BLaER1 (cell line): ENCODE measurements around the gene SMOC2.

Experiments used
- H3K27ac ChIP-seq: shearing (Covaris generic); formaldehyde crosslinking; 2 replicates; pipeline ENCODE4 v1.8.1; 2022
- H3K27me3 ChIP-seq: shearing (Covaris generic); formaldehyde crosslinking; 2 replicates; pipeline ENCODE4 v1.8.1; 2022
- H3K36me3 ChIP-seq: shearing (Covaris generic); formaldehyde crosslinking; 2 replicates; pipeline ENCODE4 v1.8.1; 2022
- H3K4me1 ChIP-seq: shearing (Covaris generic); formaldehyde crosslinking; 2 replicates; pipeline ENCODE4 v1.8.1; 2022
- H3K4me2 ChIP-seq: shearing (Covaris generic); formaldehyde crosslinking; 2 replicates; pipeline ENCODE4 v1.8.1; 2022
- H3K4me3 ChIP-seq: shearing (Covaris generic); formaldehyde crosslinking; 2 replicates; pipeline ENCODE4 v1.8.1; 2022
- H3K9ac ChIP-seq: shearing (Covaris generic); formaldehyde crosslinking; 2 replicates; pipeline ENCODE4 v1.8.1; 2022
- H3K9me3 ChIP-seq: shearing (Covaris generic); formaldehyde crosslinking; 2 replicates; pipeline ENCODE4 v1.8.1; 2022
- H4K20me1 ChIP-seq: shearing (Covaris generic); formaldehyde crosslinking; 2 replicates; pipeline ENCODE4 v1.8.1; 2022
- Cebpa-rat ChIP-seq: shearing (Covaris generic); IDR thresholded peaks from 2 replicates; pipeline ENCODE4 v1.8.1; 2022

The SMOC2 gene

GRCh38 chr6:168415098-168415992 is 25.6 kb upstream of the SMOC2 start:
- Histone ChIP-seq H3K4me2 (no peak overlapping the region), H3K27ac (no peak overlapping the region), H3K27me3 (0 out of 2 replicates have a peak, but pooled peaks cover 5% of the 10 kb centered on the region), H4K20me1 (no peaks in the 10 kb centered on the region), H3K4me3 (no peak overlapping the region), H3K9me3 (no peaks in the 10 kb centered on the region), H3K4me1 (no peaks in the 10 kb centered on the region), H3K36me3 (no peaks in the 10 kb centered on the region), H3K9ac (no peak overlapping the region)
- no peak for TF ChIP-seq Cebpa-rat

- 0 out of 2 replicates have a peak, but pooled peaks cover 5% of the 10 kb centered on the region for H3K27me3 ChIP-seq
- no peak overlapping the region for H3K27ac ChIP-seq
- no peaks in the 10 kb centered on the region for H3K36me3 ChIP-seq
- no peaks in the 10 kb centered on the region for H3K4me1 ChIP-seq
- no peak overlapping the region for H3K4me2 ChIP-seq
- H3K4me3 ChIP-seq: no peak overlapping the region
- H3K9ac ChIP-seq: no peak overlapping the region
- no peak for TF ChIP-seq Cebpa-rat
- no peaks in the 10 kb centered on the region for H3K9me3 ChIP-seq
- no peaks in the 10 kb centered on the region for H4K20me1 ChIP-seq
Observed at GRCh38 chr6:168415993-168416530, 24.9 kb upstream of the SMOC2 start.

- Histone ChIP-seq H3K4me1 (no peaks in the 10 kb centered on the region), H3K4me2 (no peak overlapping the region), H3K9me3 (no peaks in the 10 kb centered on the region), H3K36me3 (no peaks in the 10 kb centered on the region), H4K20me1 (no peaks in the 10 kb centered on the region), H3K27me3 (0 out of 2 replicates have a peak, but pooled peaks cover 5% of the 10 kb centered on the region), H3K9ac (no peak overlapping the region), H3K4me3 (no peak overlapping the region), H3K27ac (no peak overlapping the region)
- TF ChIP-seq Cebpa-rat: no peak
Observed at GRCh38 chr6:168416531-168416930, 24.5 kb upstream of the SMOC2 start.

- Histone ChIP-seq H3K9ac (no peak overlapping the region), H3K27me3 (0 out of 2 replicates have a peak, but pooled peaks cover 5% of the 10 kb centered on the region), H4K20me1 (no peaks in the 10 kb centered on the region), H3K4me1 (no peaks in the 10 kb centered on the region), H3K27ac (no peak overlapping the region), H3K9me3 (no peaks in the 10 kb centered on the region), H3K4me3 (no peak overlapping the region), H3K4me2 (no peak overlapping the region), H3K36me3 (no peaks in the 10 kb centered on the region)
- no peak for TF ChIP-seq Cebpa-rat
Observed at GRCh38 chr6:168417191-168417590, 23.8 kb upstream of the SMOC2 start.

GRCh38 chr6:168417679-168418557 is 23.1 kb upstream of the SMOC2 start:
- no peak overlapping the region for H3K27ac ChIP-seq
- 0 out of 2 replicates have a peak, but pooled peaks cover 5% of the 10 kb centered on the region for H3K27me3 ChIP-seq
- H3K36me3 ChIP-seq: no peaks in the 10 kb centered on the region
- no peak for TF ChIP-seq Cebpa-rat
- H3K9me3 ChIP-seq: no peaks in the 10 kb centered on the region
- H4K20me1 ChIP-seq: no peaks in the 10 kb centered on the region
- no peak overlapping the region for H3K9ac ChIP-seq
- no peak overlapping the region for H3K4me3 ChIP-seq
- H3K4me1 ChIP-seq: no peaks in the 10 kb centered on the region
- H3K4me2 ChIP-seq: no peak overlapping the region

- H3K4me1 ChIP-seq: no peaks in the 10 kb centered on the region
Observed at GRCh38 chr6:168418711-168419121, 22.3 kb upstream of the SMOC2 start.

GRCh38 chr6:168419569-168419968 is 21.4 kb upstream of the SMOC2 start:
- H3K27ac ChIP-seq: no peak overlapping the region
- H4K20me1 ChIP-seq: no peaks in the 10 kb centered on the region

More at GRCh38 chr6:168418711-168419121, 22.3 kb upstream of the SMOC2 start:
- no peaks in the 10 kb centered on the region for H3K36me3 ChIP-seq
- H3K27me3 ChIP-seq: 0 out of 2 replicates have a peak, but pooled peaks cover 5% of the 10 kb centered on the region
- no peak overlapping the region for H3K4me2 ChIP-seq
- no peaks in the 10 kb centered on the region for H3K9me3 ChIP-seq
- no peak for TF ChIP-seq Cebpa-rat
- no peak overlapping the region for H3K27ac ChIP-seq
- no peak overlapping the region for H3K4me3 ChIP-seq
- no peak overlapping the region for H3K9ac ChIP-seq
- H4K20me1 ChIP-seq: no peaks in the 10 kb centered on the region

GRCh38 chr6:168420084-168420483 is 20.9 kb upstream of the SMOC2 start:
- Histone ChIP-seq H3K9ac (no peak overlapping the region), H4K20me1 (no peaks in the 10 kb centered on the region), H3K9me3 (no peaks in the 10 kb centered on the region), H3K4me2 (no peak overlapping the region), H3K27me3 (0 out of 2 replicates have a peak, but pooled peaks cover 5% of the 10 kb centered on the region), H3K36me3 (no peaks in the 10 kb centered on the region), H3K4me1 (no peaks in the 10 kb centered on the region), H3K27ac (no peak overlapping the region), H3K4me3 (no peak overlapping the region)
- no peak for TF ChIP-seq Cebpa-rat

More at GRCh38 chr6:168419569-168419968, 21.4 kb upstream of the SMOC2 start:
- Histone ChIP-seq H3K9ac (no peak overlapping the region), H3K36me3 (no peaks in the 10 kb centered on the region), H3K4me3 (no peak overlapping the region), H3K4me1 (no peaks in the 10 kb centered on the region), H3K4me2 (no peak overlapping the region), H3K27me3 (0 out of 2 replicates have a peak, but pooled peaks cover 5% of the 10 kb centered on the region), H3K9me3 (no peaks in the 10 kb centered on the region)
- no peak for TF ChIP-seq Cebpa-rat

- no peaks in the 10 kb centered on the region for H3K36me3 ChIP-seq
- H3K9ac ChIP-seq: no peak overlapping the region
- H3K27me3 ChIP-seq: 0 out of 2 replicates have a peak, but pooled peaks cover 5% of the 10 kb centered on the region
- no peaks in the 10 kb centered on the region for H4K20me1 ChIP-seq
- no peaks in the 10 kb centered on the region for H3K4me1 ChIP-seq
- H3K27ac ChIP-seq: no peak overlapping the region
- H3K4me3 ChIP-seq: no peak overlapping the region
- no peaks in the 10 kb centered on the region for H3K9me3 ChIP-seq
- TF ChIP-seq Cebpa-rat: no peak
- H3K4me2 ChIP-seq: no peak overlapping the region
Observed at GRCh38 chr6:168420706-168421105, 20.3 kb upstream of the SMOC2 start.
